D721Med (cell line): ENCODE data around the gene RPS27A.
"Not testable (repeated sequence)": the region's sequence is repeated elsewhere in the genome, so short reads cannot be mapped to it uniquely, and the experiment has no call there.

Experiments
- DNase-seq: peaks from one replicate; pipeline ENCODE4 v3.0.0; 2011; ENCODE audit warnings: low spot score; ENCODE audit not compliant: insufficient read length
- FAIRE-seq: peaks from 2 replicates; lab custom pipeline; 2011; peaks lifted over from hg19 to GRCh38; lab: Jason Lieb, UNC
- TF ChIP-seq, protein P1 (sequence below): IDR thresholded peaks from 2 replicates; pipeline ENCODE4 v1.5.1; 2012; ENCODE audit warnings: mild to moderate bottlenecking, control low read depth; ENCODE audit not compliant: insufficient read depth; ENCODE audit errors: missing control alignments

The RPS27A gene

DNA sequence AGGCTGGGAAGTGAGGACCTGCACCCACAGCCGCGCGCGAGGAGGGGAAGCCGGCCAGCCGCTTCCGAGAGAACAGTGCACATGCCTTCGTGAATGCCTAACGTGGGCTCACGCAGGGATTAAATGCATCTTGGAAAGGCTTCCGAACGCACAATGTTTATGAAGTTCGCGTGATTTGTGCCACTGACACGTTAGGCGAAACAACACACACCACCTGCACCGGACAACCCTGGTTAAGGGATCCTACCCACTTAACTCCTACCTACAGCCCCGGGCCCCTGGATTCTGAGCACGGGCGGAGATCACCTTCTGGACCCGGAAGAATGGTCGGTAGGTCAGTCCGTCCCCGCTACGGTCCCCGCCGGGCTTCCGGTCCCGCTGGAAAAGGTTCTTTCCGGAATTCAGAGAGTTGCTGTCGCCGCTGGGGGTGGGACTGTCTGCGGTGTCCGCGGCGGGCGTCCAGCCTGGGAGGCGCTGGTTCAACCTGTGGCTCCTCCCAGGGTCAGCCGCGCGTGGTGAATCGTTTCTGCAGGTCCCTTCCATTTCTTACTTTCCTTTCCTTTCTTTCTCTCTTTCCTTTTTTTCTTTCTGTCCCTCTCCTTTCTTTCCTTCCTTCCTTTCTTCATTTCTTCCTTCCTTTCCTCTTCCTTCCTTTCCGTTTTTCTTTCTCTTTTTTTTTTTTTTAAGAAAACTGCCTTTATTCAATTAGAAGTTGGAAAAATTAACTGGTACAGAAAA lies 36.6 kb downstream of the RPS27A start, which contains the start of gene MTIF2:
Gene MTIF2 (minus strand): TSS at position 325 of the 738 bp plus-strand sequence. CDS start 5,373 bp downstream, outside the sequence.
- DNase-seq (peak; percentile 59), FAIRE-seq (no peak)
- TF ChIP-seq, protein P1, sequence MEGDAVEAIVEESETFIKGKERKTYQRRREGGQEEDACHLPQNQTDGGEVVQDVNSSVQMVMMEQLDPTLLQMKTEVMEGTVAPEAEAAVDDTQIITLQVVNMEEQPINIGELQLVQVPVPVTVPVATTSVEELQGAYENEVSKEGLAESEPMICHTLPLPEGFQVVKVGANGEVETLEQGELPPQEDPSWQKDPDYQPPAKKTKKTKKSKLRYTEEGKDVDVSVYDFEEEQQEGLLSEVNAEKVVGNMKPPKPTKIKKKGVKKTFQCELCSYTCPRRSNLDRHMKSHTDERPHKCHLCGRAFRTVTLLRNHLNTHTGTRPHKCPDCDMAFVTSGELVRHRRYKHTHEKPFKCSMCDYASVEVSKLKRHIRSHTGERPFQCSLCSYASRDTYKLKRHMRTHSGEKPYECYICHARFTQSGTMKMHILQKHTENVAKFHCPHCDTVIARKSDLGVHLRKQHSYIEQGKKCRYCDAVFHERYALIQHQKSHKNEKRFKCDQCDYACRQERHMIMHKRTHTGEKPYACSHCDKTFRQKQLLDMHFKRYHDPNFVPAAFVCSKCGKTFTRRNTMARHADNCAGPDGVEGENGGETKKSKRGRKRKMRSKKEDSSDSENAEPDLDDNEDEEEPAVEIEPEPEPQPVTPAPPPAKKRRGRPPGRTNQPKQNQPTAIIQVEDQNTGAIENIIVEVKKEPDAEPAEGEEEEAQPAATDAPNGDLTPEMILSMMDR: no peak

DNA sequence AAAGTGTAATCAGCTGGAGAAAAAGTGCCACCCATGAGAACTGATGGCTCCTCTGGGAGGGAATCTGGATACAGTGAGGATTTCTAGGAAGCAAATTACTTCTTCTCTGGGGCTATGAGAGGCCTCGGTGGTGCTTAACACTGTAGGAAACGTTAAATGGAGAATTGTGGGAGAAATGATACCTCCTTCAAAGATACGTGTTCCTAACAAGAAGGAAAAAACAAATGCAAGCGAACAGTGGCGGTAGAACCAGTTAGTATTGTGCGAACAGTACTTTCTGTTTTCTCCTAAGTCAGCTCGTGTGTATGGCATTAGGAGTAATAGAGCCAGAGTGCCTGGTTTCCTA lies 37.1 kb downstream of the RPS27A start:
- DNase-seq: no peak
- no peak for FAIRE-seq
- TF ChIP-seq, protein P1: no peak

GRCh38 chr2:55274346-55274745 lies 41.9 kb downstream of the RPS27A start:
- not testable (repeated sequence) for DNase-seq, FAIRE-seq

DNA sequence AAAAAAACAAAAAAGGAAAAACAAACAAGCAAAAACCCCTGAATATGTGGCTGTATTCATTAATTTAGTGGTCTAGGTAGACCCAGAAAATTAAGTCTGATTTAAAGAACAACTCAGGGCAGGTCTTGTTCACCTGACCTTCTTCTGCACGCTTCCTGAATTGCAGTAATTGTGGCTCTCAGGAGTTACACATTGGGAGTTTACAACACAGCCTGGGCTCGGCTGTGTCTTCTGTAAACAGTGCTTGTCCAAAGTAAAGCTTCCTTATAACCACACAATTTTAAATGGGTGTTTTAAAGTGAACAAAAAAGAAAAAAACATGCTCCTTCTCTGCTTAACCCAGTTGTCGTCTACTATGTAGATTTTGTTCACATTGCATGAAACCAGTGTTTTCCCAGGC lies 44.8 kb downstream of the RPS27A start:
- FAIRE-seq: no peak
- TF ChIP-seq, protein P1: no peak
- DNase-seq: no peak

DNA sequence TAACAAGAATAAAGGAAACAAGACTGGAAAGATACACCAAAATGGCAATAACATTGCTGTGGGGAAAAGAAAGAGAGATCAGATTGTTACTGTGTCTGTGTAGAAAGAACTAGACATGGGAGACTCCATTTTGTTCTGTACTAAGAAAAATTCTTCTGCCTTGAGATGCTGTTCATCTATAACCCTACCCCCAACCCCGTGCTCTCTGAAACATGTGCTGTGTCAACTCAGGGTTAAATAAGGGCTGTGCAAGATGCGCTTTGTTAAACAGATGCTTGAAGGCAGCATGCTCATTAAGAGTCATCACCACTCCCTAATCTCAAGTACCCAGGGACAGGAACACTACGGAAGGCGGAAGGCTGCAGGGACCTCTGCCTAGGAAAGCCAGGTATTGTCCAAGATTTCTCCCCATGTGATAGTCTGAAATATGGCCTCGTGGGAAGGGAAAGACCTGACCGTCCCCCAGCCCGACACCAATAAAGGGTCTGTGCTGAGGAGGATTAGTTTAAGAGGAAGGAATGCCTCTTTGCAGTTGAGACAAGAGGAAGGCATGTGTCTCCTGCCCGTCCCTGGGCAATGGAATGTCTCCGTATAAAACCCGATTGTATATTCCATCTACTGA lies 46.8 kb downstream of the RPS27A start:
- DNase-seq, FAIRE-seq: not testable (repeated sequence)

DNA sequence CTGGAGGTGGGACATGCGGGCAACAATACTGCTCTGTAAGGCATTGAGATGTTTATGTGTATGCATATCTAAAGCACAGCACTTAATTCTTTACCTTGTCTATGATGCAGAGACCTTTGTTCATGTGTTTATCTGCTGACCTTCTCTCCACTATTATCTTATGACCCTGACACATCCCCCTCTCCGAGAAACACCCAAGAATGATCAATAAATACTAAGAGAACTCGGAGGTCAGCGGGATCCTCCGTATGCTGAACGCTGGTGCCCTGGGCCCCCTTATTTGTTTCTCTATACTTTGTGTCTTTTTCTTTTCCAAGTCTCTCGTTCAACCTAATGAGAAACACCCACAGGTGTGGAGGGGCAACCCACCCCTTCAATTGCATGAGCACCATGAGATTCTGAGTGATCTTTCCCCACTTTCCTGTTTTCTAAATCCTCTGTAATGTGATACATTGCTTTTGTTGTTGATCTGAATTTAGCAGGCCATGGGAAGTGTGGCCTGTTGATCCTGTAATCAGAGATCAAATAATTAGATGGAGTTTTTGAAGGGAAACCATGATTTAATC lies 47.5 kb downstream of the RPS27A start:
- not testable (repeated sequence) for DNase-seq, FAIRE-seq

- DNase-seq, FAIRE-seq: not testable (repeated sequence)
Observed at GRCh38 chr2:55280851-55281546, 48.5 kb downstream of the RPS27A start.

DNA sequence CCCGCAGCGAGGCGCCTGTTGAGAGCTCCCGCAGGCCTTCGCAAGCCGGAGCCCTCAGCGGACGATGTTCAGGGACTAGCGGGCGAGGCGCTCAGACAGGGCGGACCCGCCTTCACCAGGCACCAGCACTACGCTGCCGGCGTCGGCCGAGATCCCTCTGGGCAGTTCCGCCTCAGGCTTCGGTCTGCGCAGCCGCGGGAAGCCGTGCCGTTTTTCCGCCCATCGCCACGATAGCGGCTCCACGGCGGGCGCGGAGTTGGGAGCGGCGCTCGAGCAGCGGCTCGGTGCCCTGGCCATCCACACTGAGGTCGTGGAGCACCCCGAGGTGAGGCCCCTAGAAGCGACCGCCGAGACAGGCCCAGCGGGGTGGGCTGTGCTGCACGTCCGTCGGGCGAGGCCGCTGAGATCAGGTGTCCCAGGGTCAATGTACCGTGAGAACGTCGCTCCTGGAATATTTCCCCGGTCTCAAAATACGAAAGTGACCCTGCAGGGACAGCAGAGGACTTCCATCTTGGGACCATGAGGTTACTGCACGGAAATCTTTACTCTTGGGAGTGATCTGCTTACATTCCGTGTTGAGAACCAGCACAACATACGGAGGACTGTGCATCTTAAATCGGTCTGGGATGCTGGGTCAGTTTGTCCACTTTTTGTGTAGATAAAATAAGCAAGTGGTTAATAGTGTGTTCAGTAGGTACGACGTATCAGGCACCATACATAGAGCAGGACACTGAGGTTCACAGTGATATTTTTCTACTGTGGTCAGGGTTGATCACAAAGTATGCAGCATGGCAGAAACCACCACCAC lies 49.8 kb downstream of the RPS27A start:
- TF ChIP-seq, protein P1: no peak
- FAIRE-seq (no peak), DNase-seq (peak; percentile 31)
